ENCODE results near the gene SLC44A5.
"Not testable (repeated sequence)": the region's sequence is repeated elsewhere in the genome, so short reads cannot be mapped to it uniquely, and the experiment has no call there.

SLC44A5 gene

DNA sequence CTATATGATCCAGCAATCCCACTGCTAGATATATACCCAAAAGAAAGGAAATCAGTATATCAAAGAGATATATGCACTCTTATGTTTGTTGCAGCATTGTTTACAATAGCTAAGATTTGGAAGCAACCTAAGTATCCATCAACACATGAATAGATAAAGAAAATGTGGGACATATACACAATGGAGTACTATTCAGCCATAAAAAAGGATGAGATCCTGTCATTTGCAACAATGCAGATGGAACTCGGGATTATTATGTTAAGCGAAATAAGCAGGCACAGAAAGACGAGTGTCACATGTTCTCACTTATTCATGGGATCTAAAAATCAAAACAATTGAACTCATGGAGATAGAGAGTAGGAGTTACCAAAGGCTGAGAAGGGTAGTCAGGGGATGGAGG, 17.5 kb downstream of the SLC44A5 start:
- not testable (repeated sequence) for H3K36me3 ChIP-seq (ENCODE audit: control insufficient read depth in 1 of 2, insufficient read depth in 2 of 2, low read length in 2 of 2); H3K9me3 ChIP-seq (ENCODE audit: control insufficient read depth in 1 of 2, low read length in 2 of 2); H3K9ac ChIP-seq (ENCODE audit: low read depth in 1 of 2, low read length in 2 of 2); H3K27me3 ChIP-seq (ENCODE audit: control insufficient read depth in 1 of 2, insufficient read depth in 2 of 2, low read length in 2 of 2); H3K4me1 ChIP-seq (ENCODE audit: control insufficient read depth in 1 of 2, insufficient read depth in 2 of 2, low read length in 2 of 2); H3K27ac ChIP-seq (ENCODE audit: low read depth, low read length); H3K4me3 ChIP-seq (ENCODE audit: low read depth in 1 of 2, low read length in 2 of 2)

DNA sequence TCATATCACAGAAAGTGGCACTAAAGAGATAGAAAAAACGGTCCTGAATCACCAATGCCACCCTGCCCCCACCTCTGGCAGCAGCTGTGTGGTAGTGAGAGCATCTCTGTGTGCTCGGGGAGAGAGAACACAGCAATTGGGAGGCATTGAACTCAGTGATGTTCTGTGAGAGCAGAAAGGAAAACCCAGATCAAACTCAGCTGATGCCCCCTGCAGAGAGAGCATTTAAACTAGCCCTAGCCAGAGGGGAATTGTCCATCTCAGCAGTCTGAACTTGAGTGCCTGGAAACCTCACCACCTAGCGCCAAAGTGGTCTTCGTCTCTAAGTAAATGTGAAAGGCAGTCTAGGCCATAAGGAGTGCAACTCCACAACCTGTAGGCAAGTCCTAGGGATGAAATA, 21.3 kb downstream of the SLC44A5 start:
- no peak overlapping the region for H3K4me3 ChIP-seq (ENCODE audit: low read depth in 1 of 2, low read length in 2 of 2)
- no peaks in the 10 kb centered on the region for H3K9me3 ChIP-seq (ENCODE audit: control insufficient read depth in 1 of 2, low read length in 2 of 2)

DNA sequence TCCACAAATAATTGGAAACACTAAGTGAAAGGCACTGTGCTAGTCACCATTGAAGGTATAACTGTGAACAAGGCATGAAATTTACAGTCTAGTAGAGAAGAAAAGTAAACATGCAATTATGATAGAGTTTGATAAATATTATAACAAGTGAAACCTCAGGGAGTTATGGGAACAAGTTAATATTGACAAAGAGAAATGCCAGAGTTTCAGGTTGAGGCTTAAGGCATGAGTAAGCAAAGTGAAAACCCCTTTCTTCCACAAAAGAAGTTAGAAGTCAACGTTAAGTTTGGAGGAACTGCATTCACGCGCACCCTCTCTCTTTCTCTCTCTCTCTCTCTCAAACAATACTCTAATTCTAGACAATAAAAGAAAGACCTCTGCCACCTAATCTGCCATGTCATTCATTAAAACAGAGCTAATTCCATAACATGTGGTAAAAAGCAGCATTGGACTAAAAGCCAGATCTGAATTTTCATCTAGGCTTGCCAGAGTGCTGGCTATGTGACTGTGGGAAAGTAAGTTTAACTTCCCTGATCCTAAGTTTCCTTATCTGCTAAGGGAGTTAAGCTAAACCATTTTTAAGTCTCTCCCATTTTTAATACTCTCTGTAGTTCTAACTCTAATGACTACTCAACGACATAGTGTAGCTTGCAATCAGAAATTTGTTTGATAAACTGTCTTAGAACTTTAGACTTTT, 22.0 kb downstream of the SLC44A5 start:
- no peak overlapping the region for H3K9ac ChIP-seq (ENCODE audit: low read depth in 1 of 2, low read length in 2 of 2)
- no peak overlapping the region for H3K4me3 ChIP-seq (ENCODE audit: low read depth in 1 of 2, low read length in 2 of 2)
- no peaks in the 10 kb centered on the region for H3K9me3 ChIP-seq (ENCODE audit: control insufficient read depth in 1 of 2, low read length in 2 of 2)
- H3K36me3 ChIP-seq (ENCODE audit: control insufficient read depth in 1 of 2, insufficient read depth in 2 of 2, low read length in 2 of 2): no peaks in the 10 kb centered on the region
- no peak overlapping the region for H3K27ac ChIP-seq (ENCODE audit: low read depth, low read length)
- H3K27me3 ChIP-seq (ENCODE audit: control insufficient read depth in 1 of 2, insufficient read depth in 2 of 2, low read length in 2 of 2): no peaks in the 10 kb centered on the region
- H3K4me1 ChIP-seq (ENCODE audit: control insufficient read depth in 1 of 2, insufficient read depth in 2 of 2, low read length in 2 of 2): no peaks in the 10 kb centered on the region

More for the DNA sequence above, 21.3 kb downstream of the SLC44A5 start:
- Histone ChIP-seq H3K9ac (ENCODE audit: low read depth in 1 of 2, low read length in 2 of 2) (no peak overlapping the region), H3K27ac (ENCODE audit: low read depth, low read length) (no peak overlapping the region), H3K36me3 (ENCODE audit: control insufficient read depth in 1 of 2, insufficient read depth in 2 of 2, low read length in 2 of 2) (no peaks in the 10 kb centered on the region), H3K4me1 (ENCODE audit: control insufficient read depth in 1 of 2, insufficient read depth in 2 of 2, low read length in 2 of 2) (no peaks in the 10 kb centered on the region), H3K27me3 (ENCODE audit: control insufficient read depth in 1 of 2, insufficient read depth in 2 of 2, low read length in 2 of 2) (no peaks in the 10 kb centered on the region)

DNA sequence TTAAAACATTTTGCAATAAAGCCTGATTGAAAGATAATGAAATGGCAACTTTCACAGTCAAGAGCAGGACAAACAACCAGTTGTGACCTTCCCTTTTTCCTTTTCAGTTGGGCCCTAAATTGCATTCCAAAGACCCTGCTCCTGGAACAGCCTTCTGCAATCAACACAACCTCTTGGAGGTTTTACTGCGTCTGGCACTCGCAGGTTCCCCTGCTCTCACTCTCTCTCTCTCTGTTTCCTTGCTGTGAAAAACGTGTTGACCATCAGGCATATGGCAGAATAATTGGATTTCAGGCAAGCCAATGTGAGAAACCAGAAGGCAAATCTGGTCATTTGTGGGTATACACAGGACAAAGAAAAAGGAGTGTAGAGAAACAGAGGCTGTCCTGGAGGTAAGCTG, 23.2 kb downstream of the SLC44A5 start:
- no peaks in the 10 kb centered on the region for H3K4me1 ChIP-seq (ENCODE audit: control insufficient read depth in 1 of 2, insufficient read depth in 2 of 2, low read length in 2 of 2)
- no peak overlapping the region for H3K9ac ChIP-seq (ENCODE audit: low read depth in 1 of 2, low read length in 2 of 2)
- no peaks in the 10 kb centered on the region for H3K27me3 ChIP-seq (ENCODE audit: control insufficient read depth in 1 of 2, insufficient read depth in 2 of 2, low read length in 2 of 2)
- no peaks in the 10 kb centered on the region for H3K9me3 ChIP-seq (ENCODE audit: control insufficient read depth in 1 of 2, low read length in 2 of 2)
- H3K4me3 ChIP-seq (ENCODE audit: low read depth in 1 of 2, low read length in 2 of 2): no peak overlapping the region
- H3K27ac ChIP-seq (ENCODE audit: low read depth, low read length): no peak overlapping the region
- no peaks in the 10 kb centered on the region for H3K36me3 ChIP-seq (ENCODE audit: control insufficient read depth in 1 of 2, insufficient read depth in 2 of 2, low read length in 2 of 2)

DNA sequence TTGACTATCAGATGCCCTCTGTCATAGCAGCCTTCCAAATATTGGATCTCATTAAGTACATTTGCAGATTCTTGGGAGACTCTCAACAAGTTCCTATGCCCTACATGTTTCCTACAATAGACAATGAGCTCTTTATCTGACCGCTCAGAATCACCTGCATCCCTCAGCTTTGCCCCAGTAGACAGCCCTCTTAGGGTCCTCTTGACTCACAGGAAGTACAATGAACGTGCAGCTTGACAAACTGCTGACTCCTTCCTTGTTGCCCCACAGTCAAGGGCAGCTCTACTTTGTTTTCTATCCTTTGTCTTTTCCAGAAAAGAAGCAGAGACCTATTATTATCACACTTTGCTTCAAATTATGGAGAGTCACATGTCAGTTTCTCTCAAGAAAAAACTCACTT, 27.6 kb downstream of the SLC44A5 start:
- Histone ChIP-seq H3K4me1 (ENCODE audit: control insufficient read depth in 1 of 2, insufficient read depth in 2 of 2, low read length in 2 of 2) (no peaks in the 10 kb centered on the region), H3K36me3 (ENCODE audit: control insufficient read depth in 1 of 2, insufficient read depth in 2 of 2, low read length in 2 of 2) (no peaks in the 10 kb centered on the region), H3K9ac (ENCODE audit: low read depth in 1 of 2, low read length in 2 of 2) (no peak overlapping the region), H3K27me3 (ENCODE audit: control insufficient read depth in 1 of 2, insufficient read depth in 2 of 2, low read length in 2 of 2) (no peaks in the 10 kb centered on the region), H3K4me3 (ENCODE audit: low read depth in 1 of 2, low read length in 2 of 2) (no peak overlapping the region), H3K9me3 (ENCODE audit: control insufficient read depth in 1 of 2, low read length in 2 of 2) (no peaks in the 10 kb centered on the region), H3K27ac (ENCODE audit: low read depth, low read length) (no peak overlapping the region)

DNA sequence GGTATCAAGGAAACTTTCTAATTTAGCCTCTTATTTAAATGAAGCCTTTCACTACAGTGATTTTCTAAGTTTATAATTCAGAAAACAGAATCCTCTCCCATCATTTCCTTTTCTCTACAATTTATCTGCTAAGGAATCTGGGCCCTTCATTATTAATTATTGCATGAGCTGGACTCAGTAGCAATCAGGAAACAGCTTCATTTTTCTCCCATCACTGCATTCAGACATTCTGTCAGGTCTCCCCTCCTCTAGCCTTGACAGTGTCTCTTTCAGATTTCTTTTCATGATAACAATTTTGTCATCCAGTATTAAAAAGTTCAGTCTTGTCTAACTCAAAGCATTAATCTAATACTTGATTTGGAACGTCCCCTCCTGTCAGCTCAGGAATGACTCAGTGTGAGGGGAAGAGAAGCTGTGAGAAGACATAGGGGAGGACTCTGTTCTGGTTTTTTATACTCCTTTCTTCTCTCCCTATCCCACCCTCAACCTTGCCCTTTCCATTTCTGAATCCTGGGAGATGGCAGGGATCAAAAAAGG, 28.1 kb downstream of the SLC44A5 start:
- no peaks in the 10 kb centered on the region for H3K4me1 ChIP-seq (ENCODE audit: control insufficient read depth in 1 of 2, insufficient read depth in 2 of 2, low read length in 2 of 2)
- H3K4me3 ChIP-seq (ENCODE audit: low read depth in 1 of 2, low read length in 2 of 2): no peak overlapping the region
- H3K27me3 ChIP-seq (ENCODE audit: control insufficient read depth in 1 of 2, insufficient read depth in 2 of 2, low read length in 2 of 2): no peaks in the 10 kb centered on the region
- no peaks in the 10 kb centered on the region for H3K9me3 ChIP-seq (ENCODE audit: control insufficient read depth in 1 of 2, low read length in 2 of 2)
- H3K36me3 ChIP-seq (ENCODE audit: control insufficient read depth in 1 of 2, insufficient read depth in 2 of 2, low read length in 2 of 2): no peaks in the 10 kb centered on the region
- no peak overlapping the region for H3K9ac ChIP-seq (ENCODE audit: low read depth in 1 of 2, low read length in 2 of 2)
- no peak overlapping the region for H3K27ac ChIP-seq (ENCODE audit: low read depth, low read length)

DNA sequence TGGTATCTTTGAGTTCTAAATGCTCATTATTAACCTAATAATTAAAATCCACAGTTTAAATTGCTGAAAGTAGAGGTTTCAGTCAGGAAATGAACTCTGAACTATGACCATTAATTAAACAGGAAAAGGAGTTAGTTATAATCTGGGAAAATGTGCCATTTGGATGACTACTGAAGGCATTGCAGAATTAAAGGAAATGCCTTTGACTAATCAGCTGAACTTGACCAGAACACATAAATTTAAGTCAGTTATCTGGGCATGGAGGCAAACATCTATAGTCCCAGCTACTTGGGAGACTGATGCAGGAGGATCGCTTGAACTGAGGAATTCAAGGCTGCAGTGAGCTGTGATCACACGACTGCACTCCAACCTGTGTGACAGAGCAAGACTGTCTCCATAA, 31.9 kb downstream of the SLC44A5 start:
- Histone ChIP-seq H3K9me3 (ENCODE audit: control insufficient read depth in 1 of 2, low read length in 2 of 2) (no peaks in the 10 kb centered on the region), H3K4me3 (ENCODE audit: low read depth in 1 of 2, low read length in 2 of 2) (no peak overlapping the region), H3K27me3 (ENCODE audit: control insufficient read depth in 1 of 2, insufficient read depth in 2 of 2, low read length in 2 of 2) (no peaks in the 10 kb centered on the region), H3K4me1 (ENCODE audit: control insufficient read depth in 1 of 2, insufficient read depth in 2 of 2, low read length in 2 of 2) (no peaks in the 10 kb centered on the region), H3K27ac (ENCODE audit: low read depth, low read length) (no peak overlapping the region), H3K9ac (ENCODE audit: low read depth in 1 of 2, low read length in 2 of 2) (no peak overlapping the region), H3K36me3 (ENCODE audit: control insufficient read depth in 1 of 2, insufficient read depth in 2 of 2, low read length in 2 of 2) (no peaks in the 10 kb centered on the region)

DNA sequence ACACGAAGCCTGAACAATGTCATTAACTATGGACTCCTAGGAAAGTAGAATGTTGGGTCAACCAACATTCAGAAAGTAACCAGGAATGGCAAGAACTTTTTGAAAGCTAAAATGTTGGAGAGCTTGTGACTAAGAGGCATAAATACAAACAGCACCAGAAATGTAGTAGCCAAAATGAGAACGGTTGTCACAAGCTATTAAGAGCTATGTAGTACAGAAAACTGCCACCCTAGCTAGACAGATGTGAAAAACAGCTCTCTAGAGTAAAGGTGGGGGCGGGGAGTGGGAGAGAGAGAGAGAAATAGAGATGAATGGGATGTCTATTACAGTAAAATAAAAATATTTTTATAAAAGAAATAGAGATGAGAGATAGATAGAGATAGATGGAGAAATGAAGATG, 35.1 kb downstream of the SLC44A5 start:
- Histone ChIP-seq H3K9ac (ENCODE audit: low read depth in 1 of 2, low read length in 2 of 2) (no peak overlapping the region), H3K36me3 (ENCODE audit: control insufficient read depth in 1 of 2, insufficient read depth in 2 of 2, low read length in 2 of 2) (no peaks in the 10 kb centered on the region), H3K9me3 (ENCODE audit: control insufficient read depth in 1 of 2, low read length in 2 of 2) (no peaks in the 10 kb centered on the region), H3K4me1 (ENCODE audit: control insufficient read depth in 1 of 2, insufficient read depth in 2 of 2, low read length in 2 of 2) (no peaks in the 10 kb centered on the region), H3K4me3 (ENCODE audit: low read depth in 1 of 2, low read length in 2 of 2) (no peak overlapping the region), H3K27me3 (ENCODE audit: control insufficient read depth in 1 of 2, insufficient read depth in 2 of 2, low read length in 2 of 2) (no peaks in the 10 kb centered on the region), H3K27ac (ENCODE audit: low read depth, low read length) (no peak overlapping the region)

DNA sequence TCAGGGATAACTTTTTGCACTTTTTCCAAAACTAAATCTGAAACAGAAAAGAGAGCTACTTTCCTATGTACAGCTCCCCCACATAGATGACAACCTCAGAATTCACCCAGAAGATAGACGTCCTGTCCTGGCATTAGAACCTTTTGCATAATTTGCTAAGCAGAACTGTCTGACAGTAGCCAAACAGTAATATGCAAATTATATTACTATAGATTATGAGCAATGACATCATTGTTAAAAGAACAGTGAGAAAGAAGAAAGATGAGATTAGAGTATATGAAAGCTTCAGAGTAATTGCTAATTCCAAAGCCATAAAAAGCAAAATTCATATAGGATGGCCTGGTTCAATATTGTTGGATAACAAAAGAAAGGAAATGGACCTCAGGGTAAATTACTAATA, 43.7 kb downstream of the SLC44A5 start:
- Histone ChIP-seq H3K4me1 (ENCODE audit: control insufficient read depth in 1 of 2, insufficient read depth in 2 of 2, low read length in 2 of 2) (no peaks in the 10 kb centered on the region), H3K4me3 (ENCODE audit: low read depth in 1 of 2, low read length in 2 of 2) (no peak overlapping the region), H3K9ac (ENCODE audit: low read depth in 1 of 2, low read length in 2 of 2) (no peak overlapping the region), H3K36me3 (ENCODE audit: control insufficient read depth in 1 of 2, insufficient read depth in 2 of 2, low read length in 2 of 2) (no peaks in the 10 kb centered on the region), H3K9me3 (ENCODE audit: control insufficient read depth in 1 of 2, low read length in 2 of 2) (no peaks in the 10 kb centered on the region), H3K27me3 (ENCODE audit: control insufficient read depth in 1 of 2, insufficient read depth in 2 of 2, low read length in 2 of 2) (no peaks in the 10 kb centered on the region), H3K27ac (ENCODE audit: low read depth, low read length) (no peak overlapping the region)

DNA sequence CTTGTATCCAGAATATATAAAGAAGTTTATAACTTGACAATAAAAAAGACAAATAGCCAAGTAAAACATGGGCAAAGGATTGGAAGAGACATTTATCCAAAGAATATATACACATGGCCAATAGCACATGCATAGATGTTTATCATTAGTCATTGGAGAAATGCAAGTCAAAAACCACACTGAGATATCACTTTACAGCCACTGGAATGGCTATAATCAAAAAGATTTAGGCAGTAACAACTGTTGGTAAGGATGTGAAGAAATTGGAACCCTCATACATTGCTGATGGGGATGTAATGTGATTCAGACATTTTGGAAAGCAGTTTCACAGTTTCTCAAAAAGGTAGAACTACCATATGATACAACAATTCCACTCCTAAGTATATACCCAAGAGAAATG, 51.1 kb downstream of the SLC44A5 start:
- H3K4me3 ChIP-seq (ENCODE audit: low read depth in 1 of 2, low read length in 2 of 2): no peak overlapping the region
- no peak overlapping the region for H3K9ac ChIP-seq (ENCODE audit: low read depth in 1 of 2, low read length in 2 of 2)
- no peaks in the 10 kb centered on the region for H3K4me1 ChIP-seq (ENCODE audit: control insufficient read depth in 1 of 2, insufficient read depth in 2 of 2, low read length in 2 of 2)
- H3K36me3 ChIP-seq (ENCODE audit: control insufficient read depth in 1 of 2, insufficient read depth in 2 of 2, low read length in 2 of 2): no peaks in the 10 kb centered on the region
- H3K9me3 ChIP-seq (ENCODE audit: control insufficient read depth in 1 of 2, low read length in 2 of 2): no peaks in the 10 kb centered on the region
- H3K27ac ChIP-seq (ENCODE audit: low read depth, low read length): no peak overlapping the region
- H3K27me3 ChIP-seq (ENCODE audit: control insufficient read depth in 1 of 2, insufficient read depth in 2 of 2, low read length in 2 of 2): no peaks in the 10 kb centered on the region

Measured in duodenal mucosa (tissue), 2 donors.